IPS-NIHi7 (cell line): Measurements from ENCODE around the gene NAXE.
"Not testable (repeated sequence)": the region's sequence is repeated elsewhere in the genome, so short reads cannot be mapped to it uniquely, and the experiment has no call there.

Experiments used
- DNase-seq: peaks from one replicate; pipeline ENCODE4 v3.0.0; 2012; ENCODE audit warnings: mixed read lengths; ENCODE audit errors: extremely low spot score

The NAXE gene

GRCh38 chr1:156571261-156571852 is 20.2 kb upstream of the NAXE start:
- no peak for DNase-seq

- DNase-seq: peak; percentile 96
Observed at GRCh38 chr1:156571919-156572662, 19.5 kb upstream of the NAXE start, which contains the start of gene IQGAP3. TSS of gene IQGAP3 (minus strand) at chr1:156572565. CDS start at chr1:156572529, 36 bp downstream.

GRCh38 chr1:156572663-156573018 is 18.9 kb upstream of the NAXE start:
- no peak for DNase-seq

GRCh38 chr1:156574039-156574633 is 17.4 kb upstream of the NAXE start:
- no peak for DNase-seq

- no peak for DNase-seq
Observed at GRCh38 chr1:156577550-156577949, 14.0 kb upstream of the NAXE start.

DNA sequence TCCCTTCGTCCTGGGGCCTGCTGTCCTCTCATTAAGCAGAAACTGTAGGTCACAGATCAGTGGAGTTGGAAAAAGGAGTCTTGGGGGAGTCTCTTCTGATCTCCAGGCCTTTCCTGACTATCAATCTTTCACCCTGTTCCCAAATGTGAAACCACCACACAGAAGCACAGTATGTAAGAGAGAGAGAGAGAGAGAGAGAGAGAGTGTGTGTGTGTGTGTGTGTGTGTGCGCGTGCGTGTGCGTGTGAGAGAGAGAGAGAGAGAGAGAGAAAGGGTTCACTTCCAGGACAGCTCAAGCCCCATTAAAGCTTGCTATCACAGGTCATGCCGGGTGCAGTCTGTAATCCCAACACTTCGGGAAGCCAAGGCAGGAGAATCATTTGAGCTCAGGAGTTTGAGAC is 13.5 kb upstream of the NAXE start:
- DNase-seq: no peak

DNA sequence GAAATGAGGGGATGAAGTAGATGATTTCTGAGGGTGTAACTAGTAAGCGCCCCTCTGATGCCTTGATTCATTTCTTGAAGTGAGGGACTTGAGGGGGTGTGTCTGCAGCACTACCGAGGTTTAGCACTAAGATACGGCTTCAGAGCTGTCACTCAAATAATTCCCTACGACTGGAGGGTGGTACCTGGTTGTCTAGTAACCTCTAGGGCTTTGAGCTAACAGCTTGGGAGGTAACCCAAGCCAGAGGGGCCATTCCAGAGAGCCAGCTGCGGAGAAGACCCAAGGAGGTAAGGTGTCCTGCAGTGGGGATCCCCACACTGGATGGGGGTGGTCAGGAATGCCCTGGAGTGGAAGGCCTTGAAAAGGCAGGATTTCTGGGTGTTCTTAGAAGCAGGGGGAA is 12.1 kb upstream of the NAXE start, which contains the start of gene TTC24:
Gene TTC24, plus strand, starts transcription at position 252 of the 400 bp plus-strand sequence. CDS start 1,642 bp downstream, outside the sequence.
- DNase-seq: no peak

- DNase-seq: no peak
Observed at GRCh38 chr1:156581661-156582387, 9.8 kb upstream of the NAXE start.

DNA sequence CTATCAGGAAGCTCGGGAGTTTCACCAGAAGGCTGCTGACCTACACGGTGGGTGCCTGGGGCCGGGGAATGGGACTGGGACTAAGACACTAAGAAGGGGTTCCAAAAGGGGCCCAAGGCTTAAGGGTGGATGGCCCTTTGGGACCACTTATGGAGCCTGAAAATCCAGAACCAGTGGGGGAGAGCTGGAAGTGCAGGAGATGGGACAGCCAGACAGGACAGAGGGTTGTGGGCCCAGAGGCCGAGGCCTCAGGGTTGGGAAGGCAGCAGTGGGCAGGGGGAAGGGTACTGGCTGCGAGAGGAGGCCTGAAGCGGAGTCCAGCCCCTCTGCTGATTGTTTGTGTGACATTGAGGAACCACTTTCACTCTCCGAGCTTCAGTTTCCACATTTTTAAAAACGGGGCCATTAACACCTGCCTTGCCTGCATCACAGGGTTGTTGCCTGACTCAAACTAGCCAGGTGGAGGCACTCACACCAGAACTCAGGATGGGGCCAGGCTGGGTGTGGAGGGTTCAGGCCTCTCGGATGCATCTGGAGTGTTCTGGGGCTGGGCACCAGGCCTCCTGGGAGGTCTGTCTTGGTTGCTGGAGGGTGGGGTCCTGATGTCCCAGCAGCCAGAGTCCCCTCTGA is 9.1 kb upstream of the NAXE start:
- DNase-seq: no peak

- peak; percentile 88 for DNase-seq
Observed at GRCh38 chr1:156583821-156584622, 7.6 kb upstream of the NAXE start.

DNA sequence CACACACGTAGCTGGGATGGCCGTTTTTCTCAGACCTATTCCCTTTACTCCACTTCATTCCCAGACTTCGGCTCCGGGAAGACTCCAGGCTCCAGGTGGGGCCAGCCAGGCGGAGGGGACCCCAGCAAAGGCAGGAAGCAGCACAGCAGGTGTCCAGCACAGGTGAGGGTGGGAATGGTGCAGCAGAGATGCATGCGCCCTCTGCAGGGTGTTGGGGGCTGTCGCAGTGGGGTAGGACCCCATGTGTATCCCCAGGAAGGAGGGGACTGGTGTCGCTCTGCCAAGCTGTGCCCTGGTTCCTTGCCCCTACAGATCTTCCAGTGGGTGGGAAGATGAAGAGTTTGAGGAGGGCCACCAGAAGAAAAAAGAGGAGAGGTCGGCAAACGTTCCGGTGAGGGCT is 6.8 kb upstream of the NAXE start:
- DNase-seq: peak; percentile 81

DNA sequence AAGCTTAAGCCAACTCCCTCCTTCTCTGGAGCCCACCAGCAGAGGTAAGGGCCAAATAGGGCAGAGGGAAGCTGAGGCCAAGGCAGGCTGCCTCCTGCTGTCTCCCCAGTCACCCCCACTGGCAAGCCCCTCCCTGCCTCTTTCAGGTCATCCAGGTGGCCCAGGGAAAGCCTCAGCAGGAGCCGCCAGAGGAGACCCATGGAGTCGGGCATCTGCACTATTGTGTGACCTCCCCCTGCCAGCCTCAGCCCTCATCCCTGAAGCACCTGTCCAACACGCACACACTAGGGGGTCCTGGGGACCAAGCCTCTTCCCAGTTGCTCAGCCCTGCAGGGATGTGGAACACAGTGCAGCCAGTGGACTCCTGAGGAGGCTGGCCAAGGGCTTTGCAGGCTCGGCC is 5.3 kb upstream of the NAXE start:
- DNase-seq: no peak

DNA sequence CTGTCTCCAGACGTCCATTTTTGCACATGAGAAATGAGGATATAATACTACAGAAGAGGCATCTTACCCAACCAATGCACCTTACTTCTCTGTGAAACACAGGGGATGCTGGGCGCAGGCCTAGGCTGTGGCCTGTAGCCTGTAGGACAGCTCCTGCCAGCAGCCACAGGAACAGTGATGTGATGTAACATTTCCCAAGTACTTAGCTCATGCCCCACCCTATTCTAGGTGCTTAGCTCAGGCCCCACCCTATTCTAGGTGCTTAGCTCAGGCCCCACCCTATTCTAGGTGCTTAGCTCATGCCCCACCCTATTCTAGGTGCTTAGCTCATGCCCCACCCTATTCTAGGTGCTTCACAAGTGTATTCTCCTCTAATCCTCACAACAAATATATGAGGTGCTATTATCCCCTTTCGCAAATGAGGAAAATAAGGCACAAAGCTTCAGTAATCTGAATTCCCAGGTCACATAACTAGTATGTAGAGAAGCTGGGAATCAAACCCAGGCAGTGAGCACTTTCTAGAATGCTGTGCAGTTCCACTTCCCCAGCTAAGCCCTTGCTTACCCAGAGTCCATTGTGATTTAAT is 4.6 kb upstream of the NAXE start:
- DNase-seq: no peak

- not testable (repeated sequence) for DNase-seq
Observed at GRCh38 chr1:156587927-156588326, 3.6 kb upstream of the NAXE start.

GRCh38 chr1:156589546-156589945 is 2.0 kb upstream of the NAXE start:
- no peak for DNase-seq

- no peak for DNase-seq
Observed at GRCh38 chr1:156590326-156591180, 1.0 kb upstream of the NAXE start.

- DNase-seq: no peak
Observed at GRCh38 chr1:156591181-156591431, 470 bp upstream of the NAXE start.

GRCh38 chr1:156592158-156592909 is 758 bp downstream of the NAXE start:
- no peak for DNase-seq
